HCT116 (cell line): ENCODE measurements around the gene CDC42BPB.

ENCODE experiments used
- EZH2 ChIP-seq: fragments of 200-600 bp; sonication (generic); IDR thresholded peaks from 2 replicates; pipeline ENCODE4 v1.6.1; 2017; ENCODE audit warnings: antibody characterized with exemption, mixed run types
- MAX ChIP-seq: IDR thresholded peaks from 2 replicates; pipeline ENCODE4 v1.6.1; 2012

GRCh38 chr14:102941419-102942011 lies 115.8 kb downstream of the CDC42BPB start:
- TF ChIP-seq EZH2 (no peak), MAX (no peak)
